Measurements from ENCODE around the gene PRKCH.

Gene PRKCH

GRCh38 chr14:61452452-61452851 lies 131.1 kb downstream of the PRKCH start:
- H3K36me3 ChIP-seq (ENCODE audit: insufficient read depth, low read depth, low read length): no peaks in the 10 kb centered on the region
- no peak overlapping the region for H3K9ac ChIP-seq (ENCODE audit: low read depth, low read length)
- H3K27ac ChIP-seq (ENCODE audit: low read length): no peak overlapping the region
- no peaks in the 10 kb centered on the region for H3K27me3 ChIP-seq (ENCODE audit: insufficient read depth, low read length)
- no peak overlapping the region for H3K4me3 ChIP-seq (ENCODE audit: low read length)
- H3K4me1 ChIP-seq (ENCODE audit: insufficient read depth, low read length): no peaks in the 10 kb centered on the region
- H3K9me3 ChIP-seq (ENCODE audit: insufficient read depth, low read depth, low read length): no peaks in the 10 kb centered on the region

DNA sequence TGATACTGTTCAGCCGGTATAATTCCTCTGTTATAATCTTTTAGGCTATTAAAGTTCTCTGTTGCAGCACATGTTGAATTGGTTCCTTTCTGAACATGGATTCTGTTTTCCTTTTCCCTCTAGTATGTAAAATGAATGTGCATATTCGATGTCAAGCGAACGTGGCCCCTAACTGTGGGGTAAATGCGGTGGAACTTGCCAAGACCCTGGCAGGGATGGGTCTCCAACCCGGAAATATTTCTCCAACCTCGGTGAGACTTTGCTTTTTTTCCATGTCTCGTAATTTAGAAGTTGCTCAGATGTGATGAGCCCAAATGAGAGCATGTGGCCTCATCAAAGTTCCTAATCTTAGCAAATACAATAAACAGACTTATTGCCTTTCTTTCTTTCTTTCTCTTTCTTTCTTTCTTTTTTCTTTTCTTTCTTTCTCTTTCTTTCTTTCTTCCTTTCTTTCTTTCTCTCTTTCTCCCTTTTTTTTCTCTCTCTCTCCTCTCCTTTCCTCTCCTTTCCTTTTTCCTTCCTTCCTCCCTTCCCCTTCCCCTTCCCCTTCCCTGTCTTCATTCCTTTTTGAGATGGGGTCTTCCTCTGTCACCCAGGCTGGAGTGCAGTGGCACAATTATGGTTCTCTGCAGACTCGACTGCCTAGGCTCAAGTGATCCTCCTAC lies 131.9 kb downstream of the PRKCH start:
- Histone ChIP-seq H3K36me3 (ENCODE audit: insufficient read depth, low read depth, low read length) (no peaks in the 10 kb centered on the region), H3K27me3 (ENCODE audit: insufficient read depth, low read length) (no peaks in the 10 kb centered on the region), H3K4me3 (ENCODE audit: low read length) (no peak overlapping the region), H3K9ac (ENCODE audit: low read depth, low read length) (no peak overlapping the region), H3K4me1 (ENCODE audit: insufficient read depth, low read length) (no peaks in the 10 kb centered on the region), H3K27ac (ENCODE audit: low read length) (no peak overlapping the region), H3K9me3 (ENCODE audit: insufficient read depth, low read depth, low read length) (no peaks in the 10 kb centered on the region)

DNA sequence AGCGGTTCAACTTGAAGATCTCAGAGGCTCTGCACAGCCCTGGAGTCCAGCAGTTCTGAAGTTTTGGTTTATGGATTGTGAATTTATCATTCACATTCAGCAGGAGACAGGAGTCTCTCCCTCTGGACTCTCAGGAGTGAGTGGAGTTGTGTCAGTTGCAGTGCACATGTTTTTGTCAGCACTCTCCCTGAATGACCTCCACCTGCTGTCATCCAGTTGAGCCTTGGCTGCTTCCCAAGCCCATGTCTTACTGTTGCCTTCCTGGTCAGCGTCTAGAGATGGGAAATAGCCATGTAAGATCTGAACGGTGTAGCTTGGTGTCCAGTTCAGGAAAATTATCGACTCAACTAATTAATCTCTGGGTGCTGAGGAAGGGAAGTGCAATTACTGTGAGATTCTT lies 133.2 kb downstream of the PRKCH start:
- Histone ChIP-seq H3K9ac (ENCODE audit: low read depth, low read length) (no peak overlapping the region), H3K27ac (ENCODE audit: low read length) (no peak overlapping the region), H3K36me3 (ENCODE audit: insufficient read depth, low read depth, low read length) (peaks cover 5% of the 10 kb centered on the region; the same call in 1 of the 2 replicates), H3K9me3 (ENCODE audit: insufficient read depth, low read depth, low read length) (no peaks in the 10 kb centered on the region), H3K4me3 (ENCODE audit: low read length) (no peak overlapping the region), H3K27me3 (ENCODE audit: insufficient read depth, low read length) (no peaks in the 10 kb centered on the region), H3K4me1 (ENCODE audit: insufficient read depth, low read length) (no peaks in the 10 kb centered on the region)

GRCh38 chr14:61455351-61455750 lies 134.0 kb downstream of the PRKCH start:
- Histone ChIP-seq H3K27ac (ENCODE audit: low read length) (no peak overlapping the region), H3K4me1 (ENCODE audit: insufficient read depth, low read length) (no peaks in the 10 kb centered on the region), H3K9me3 (ENCODE audit: insufficient read depth, low read depth, low read length) (no peaks in the 10 kb centered on the region), H3K9ac (ENCODE audit: low read depth, low read length) (no peak overlapping the region), H3K36me3 (ENCODE audit: insufficient read depth, low read depth, low read length) (peaks cover 5% of the 10 kb centered on the region; the same call in 1 of the 2 replicates), H3K4me3 (ENCODE audit: low read length) (no peak overlapping the region), H3K27me3 (ENCODE audit: insufficient read depth, low read length) (no peaks in the 10 kb centered on the region)

GRCh38 chr14:61456720-61457119 lies 135.3 kb downstream of the PRKCH start:
- Histone ChIP-seq H3K4me3 (ENCODE audit: low read length) (no peak overlapping the region), H3K4me1 (ENCODE audit: insufficient read depth, low read length) (no peaks in the 10 kb centered on the region), H3K9me3 (ENCODE audit: insufficient read depth, low read depth, low read length) (no peaks in the 10 kb centered on the region), H3K9ac (ENCODE audit: low read depth, low read length) (no peak overlapping the region), H3K27ac (ENCODE audit: low read length) (no peak overlapping the region), H3K27me3 (ENCODE audit: insufficient read depth, low read length) (no peaks in the 10 kb centered on the region), H3K36me3 (ENCODE audit: insufficient read depth, low read depth, low read length) (peaks cover 5% of the 10 kb centered on the region; the same call in 1 of the 2 replicates)

DNA sequence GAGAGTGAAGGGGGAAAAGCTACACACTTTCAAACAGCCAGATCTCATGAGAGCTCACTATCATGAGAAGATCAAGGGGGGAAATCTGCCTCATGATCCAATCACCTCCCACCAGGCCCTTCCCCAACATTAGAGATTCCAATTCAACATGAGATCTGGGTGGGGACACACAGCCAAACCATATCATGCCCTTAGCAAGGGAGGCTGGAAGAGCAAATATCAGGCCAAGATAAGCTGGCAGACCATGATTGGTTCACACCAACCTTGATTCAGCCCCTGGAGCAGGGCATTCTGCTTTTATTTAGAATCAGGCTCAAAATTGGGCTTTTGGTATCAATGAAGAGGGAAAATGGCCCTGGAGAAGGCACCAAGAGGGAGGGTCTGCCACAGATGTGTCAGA lies 137.4 kb downstream of the PRKCH start:
- Histone ChIP-seq H3K36me3 (ENCODE audit: insufficient read depth, low read depth, low read length) (peaks cover 5% of the 10 kb centered on the region; the same call in 1 of the 2 replicates), H3K4me1 (ENCODE audit: insufficient read depth, low read length) (peaks cover 3% of the 10 kb centered on the region; the same call in 1 of the 2 replicates), H3K27me3 (ENCODE audit: insufficient read depth, low read length) (no peaks in the 10 kb centered on the region), H3K4me3 (ENCODE audit: low read length) (no peak overlapping the region), H3K9me3 (ENCODE audit: insufficient read depth, low read depth, low read length) (no peaks in the 10 kb centered on the region), H3K9ac (ENCODE audit: low read depth, low read length) (no peak overlapping the region), H3K27ac (ENCODE audit: low read length) (no peak overlapping the region)

DNA sequence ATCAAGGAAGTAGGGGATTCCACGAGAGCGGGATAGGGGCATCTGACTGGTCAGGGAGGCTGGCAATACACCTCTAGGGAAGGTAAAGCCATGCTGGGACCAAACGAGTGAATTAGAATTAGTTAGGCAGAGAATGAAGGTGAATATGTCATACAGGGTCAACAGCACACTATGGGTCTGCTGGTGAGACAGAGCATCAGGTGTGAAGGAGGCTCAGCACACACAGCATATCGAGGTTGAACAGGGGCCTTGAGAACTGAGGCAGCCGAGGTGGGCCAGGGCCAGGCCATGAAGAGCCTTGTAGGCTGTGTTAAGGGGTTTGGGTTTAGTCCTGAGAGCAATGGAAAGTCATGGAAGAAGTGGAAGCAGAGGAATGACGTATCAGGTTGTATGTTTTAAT lies 137.8 kb downstream of the PRKCH start:
- Histone ChIP-seq H3K27me3 (ENCODE audit: insufficient read depth, low read length) (no peaks in the 10 kb centered on the region), H3K4me3 (ENCODE audit: low read length) (no peak overlapping the region), H3K9ac (ENCODE audit: low read depth, low read length) (no peak overlapping the region), H3K4me1 (ENCODE audit: insufficient read depth, low read length) (peaks cover 3% of the 10 kb centered on the region; the same call in 1 of the 2 replicates), H3K27ac (ENCODE audit: low read length) (no peak overlapping the region), H3K36me3 (ENCODE audit: insufficient read depth, low read depth, low read length) (peaks cover 5% of the 10 kb centered on the region; the same call in 1 of the 2 replicates), H3K9me3 (ENCODE audit: insufficient read depth, low read depth, low read length) (no peaks in the 10 kb centered on the region)

- Histone ChIP-seq H3K4me3 (ENCODE audit: low read length) (no peak overlapping the region), H3K9me3 (ENCODE audit: insufficient read depth, low read depth, low read length) (no peaks in the 10 kb centered on the region), H3K27me3 (ENCODE audit: insufficient read depth, low read length) (no peaks in the 10 kb centered on the region), H3K36me3 (ENCODE audit: insufficient read depth, low read depth, low read length) (peaks cover 5% of the 10 kb centered on the region; the same call in 1 of the 2 replicates), H3K4me1 (ENCODE audit: insufficient read depth, low read length) (peaks cover 3% of the 10 kb centered on the region; the same call in 1 of the 2 replicates), H3K9ac (ENCODE audit: low read depth, low read length) (no peak overlapping the region), H3K27ac (ENCODE audit: low read length) (no peak overlapping the region)
Measured at GRCh38 chr14:61460063-61460462, 138.7 kb downstream of the PRKCH start.

- H3K9me3 ChIP-seq (ENCODE audit: insufficient read depth, low read depth, low read length): no peaks in the 10 kb centered on the region
- H3K36me3 ChIP-seq (ENCODE audit: insufficient read depth, low read depth, low read length): peaks cover 5% of the 10 kb centered on the region; the same call in 1 of the 2 replicates
- no peak overlapping the region for H3K4me3 ChIP-seq (ENCODE audit: low read length)
- H3K27me3 ChIP-seq (ENCODE audit: insufficient read depth, low read length): no peaks in the 10 kb centered on the region
- peaks cover 6% of the 10 kb centered on the region for H3K4me1 ChIP-seq (ENCODE audit: insufficient read depth, low read length)
- H3K27ac ChIP-seq (ENCODE audit: low read length): no peak overlapping the region
- H3K9ac ChIP-seq (ENCODE audit: low read depth, low read length): no peak overlapping the region
Measured at GRCh38 chr14:61460718-61461611, 139.6 kb downstream of the PRKCH start.

- H3K27ac ChIP-seq (ENCODE audit: low read length): no peak overlapping the region
- peaks cover 5% of the 10 kb centered on the region; the same call in 1 of the 2 replicates for H3K36me3 ChIP-seq (ENCODE audit: insufficient read depth, low read depth, low read length)
- H3K4me3 ChIP-seq (ENCODE audit: low read length): no peak overlapping the region
- peaks cover 13% of the 10 kb centered on the region for H3K4me1 ChIP-seq (ENCODE audit: insufficient read depth, low read length)
- H3K27me3 ChIP-seq (ENCODE audit: insufficient read depth, low read length): no peaks in the 10 kb centered on the region; the same call in 1 of the 2 replicates
- no peaks in the 10 kb centered on the region for H3K9me3 ChIP-seq (ENCODE audit: insufficient read depth, low read depth, low read length)
- H3K9ac ChIP-seq (ENCODE audit: low read depth, low read length): no peak overlapping the region
Measured at GRCh38 chr14:61461808-61462275, 140.5 kb downstream of the PRKCH start.

DNA sequence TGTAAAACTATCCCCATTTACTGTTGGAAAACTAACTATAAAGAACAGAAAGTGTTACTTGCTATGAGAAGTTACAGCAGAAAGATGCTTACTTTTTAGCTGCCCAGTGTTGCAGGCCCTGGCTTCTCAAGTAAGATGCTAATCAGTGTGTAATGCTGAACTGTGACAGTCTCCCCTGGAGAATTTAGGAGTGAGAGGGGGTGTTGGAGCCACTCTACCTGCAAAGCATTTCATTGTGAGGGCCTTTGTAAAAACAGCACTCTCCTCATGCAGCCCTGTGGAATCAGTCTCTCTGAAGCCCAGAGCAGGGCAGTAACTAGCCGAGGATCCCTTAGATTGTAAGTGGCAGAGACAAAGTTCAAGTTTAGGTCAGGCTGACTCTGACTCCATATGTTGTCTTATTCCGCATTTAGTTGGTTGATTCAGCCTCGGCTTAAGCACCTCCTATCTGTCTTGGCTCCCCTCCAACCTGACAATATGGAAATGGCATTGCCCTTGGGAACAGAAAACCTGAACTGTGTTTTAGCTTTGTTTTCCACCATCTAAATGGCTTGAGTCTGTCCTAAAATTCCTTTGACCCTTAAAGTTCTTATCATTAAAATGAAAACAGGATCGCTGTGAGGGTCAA lies 141.3 kb downstream of the PRKCH start:
- no peaks in the 10 kb centered on the region for H3K9me3 ChIP-seq (ENCODE audit: insufficient read depth, low read depth, low read length)
- H3K4me1 ChIP-seq (ENCODE audit: insufficient read depth, low read length): peaks cover 17% of the 10 kb centered on the region
- H3K36me3 ChIP-seq (ENCODE audit: insufficient read depth, low read depth, low read length): peaks cover 5% of the 10 kb centered on the region; the same call in 1 of the 2 replicates
- H3K9ac ChIP-seq (ENCODE audit: low read depth, low read length): no peak overlapping the region
- no peak overlapping the region for H3K4me3 ChIP-seq (ENCODE audit: low read length)
- no peak overlapping the region for H3K27ac ChIP-seq (ENCODE audit: low read length)
- H3K27me3 ChIP-seq (ENCODE audit: insufficient read depth, low read length): no peaks in the 10 kb centered on the region; the same call in 1 of the 2 replicates

Measured in iPS-20b (cell line).